Dermis microvascular lymphatic vessel endothelial cell (primary cell): ENCODE results near the gene APBB1. TPM values are rescaled to one million over a fixed set of nuclear protein-coding genes. Genes with fewer than 3 reads are reported as not detected.

Source experiments
- DNase-seq, 2 donors: peaks; one replicate each; pipeline versions ENCODE4 v3.0.0 to v3.0.0-alpha.2; 2010; ENCODE audit warnings: low read depth in 2 of 2
- total RNA-seq: library from RNA; depleted of rRNA; stranded (reverse); fragments of >200 nt; gene quantifications from 2 replicates; pipeline ENCODE4 v1.2.1, GENCODE V29; 2014

Gene APBB1
- total RNA-seq, 1 donor from 2014 or later: 23.1 TPM

- no peak for DNase-seq
Observed at GRCh38 chr11:6391537-6392134, 27.3 kb downstream of the APBB1 start.

- no peak for DNase-seq
Observed at GRCh38 chr11:6390718-6391469, 28.0 kb downstream of the APBB1 start.

GRCh38 chr11:6389905-6390717 is 28.8 kb downstream of the APBB1 start, which contains the start of gene SMPD1:
Gene SMPD1, plus strand, starts transcription at chr11:6390474. Its CDS starts 125 bp downstream, at chr11:6390599.
- peak; percentile 74 to 92 for DNase-seq

- DNase-seq: no peak
Observed at GRCh38 chr11:6388748-6389147, 30.1 kb downstream of the APBB1 start.

- peak in 1 of 2 donors; percentile 62 for DNase-seq
Observed at GRCh38 chr11:6387811-6388599, 30.9 kb downstream of the APBB1 start.

- DNase-seq: no peak
Observed at GRCh38 chr11:6385046-6385777, 33.7 kb downstream of the APBB1 start.

- no peak for DNase-seq
Observed at GRCh38 chr11:6378640-6378989, 40.3 kb downstream of the APBB1 start.

GRCh38 chr11:6377902-6378639 is 40.8 kb downstream of the APBB1 start:
- peak in 1 of 2 donors; percentile 57 for DNase-seq

- no peak for DNase-seq
Observed at GRCh38 chr11:6371825-6372224, 47.1 kb downstream of the APBB1 start.

GRCh38 chr11:6365659-6366058 is 53.2 kb downstream of the APBB1 start:
- no peak for DNase-seq

GRCh38 chr11:6362873-6363678 is 55.8 kb downstream of the APBB1 start:
- peak; percentile 48 to 79 for DNase-seq

GRCh38 chr11:6362185-6362872 is 56.6 kb downstream of the APBB1 start:
- DNase-seq: no peak

- no peak for DNase-seq
Observed at GRCh38 chr11:6360183-6360582, 58.7 kb downstream of the APBB1 start.

GRCh38 chr11:6357222-6357621 is 61.7 kb downstream of the APBB1 start:
- no peak for DNase-seq

- no peak for DNase-seq
Observed at GRCh38 chr11:6356503-6357055, 62.3 kb downstream of the APBB1 start.

GRCh38 chr11:6354651-6355485 is 64.0 kb downstream of the APBB1 start:
- DNase-seq: peak in 1 of 2 donors; percentile 56

- peak; percentile 60 to 75 for DNase-seq
Observed at GRCh38 chr11:6353367-6353987, 65.4 kb downstream of the APBB1 start.
